GM19455 (cell line): ENCODE results near the gene C14orf132.
A peak's percentile ranks its signal among the peaks of the same experiment; 100 is the strongest.

Experiments used
- ATAC-seq: cut with Tn5 transposase; IDR thresholded peaks from one replicate; pipeline ENCODE4 v1.9.1; 2021; ENCODE audit not compliant: unreplicated experiment

Gene C14orf132

GRCh38 chr14:96096639-96097610, 57.8 kb downstream of the C14orf132 start:
- no peak for ATAC-seq

- no peak for ATAC-seq
Measured at GRCh38 chr14:96097752-96098151, 58.6 kb downstream of the C14orf132 start.

GRCh38 chr14:96098309-96098998, 59.3 kb downstream of the C14orf132 start:
- no peak for ATAC-seq

GRCh38 chr14:96098999-96099335, 59.8 kb downstream of the C14orf132 start:
- ATAC-seq: no peak

GRCh38 chr14:96100161-96101064, 61.3 kb downstream of the C14orf132 start:
- ATAC-seq: no peak

- no peak for ATAC-seq
Measured at GRCh38 chr14:96102081-96102856, 63.1 kb downstream of the C14orf132 start.

- no peak for ATAC-seq
Measured at GRCh38 chr14:96103075-96103474, 63.9 kb downstream of the C14orf132 start.

GRCh38 chr14:96103560-96104460, 64.6 kb downstream of the C14orf132 start:
- ATAC-seq: no peak

GRCh38 chr14:96104469-96105057, 65.4 kb downstream of the C14orf132 start:
- ATAC-seq: peak; percentile 80

- no peak for ATAC-seq
Measured at GRCh38 chr14:96105089-96105925, 66.1 kb downstream of the C14orf132 start.

GRCh38 chr14:96105926-96106441, 66.8 kb downstream of the C14orf132 start:
- no peak for ATAC-seq

GRCh38 chr14:96106891-96107290, 67.7 kb downstream of the C14orf132 start:
- no peak for ATAC-seq

GRCh38 chr14:96108061-96108795, 69.1 kb downstream of the C14orf132 start:
- no peak for ATAC-seq

GRCh38 chr14:96108911-96109310, 69.7 kb downstream of the C14orf132 start:
- ATAC-seq: no peak

GRCh38 chr14:96109596-96110355, 70.6 kb downstream of the C14orf132 start:
- no peak for ATAC-seq

- ATAC-seq: no peak
Measured at GRCh38 chr14:96112032-96112431, 72.9 kb downstream of the C14orf132 start.
